ENCODE measurements around the gene ACTR6.
"Not testable (repeated sequence)": the region's sequence is repeated elsewhere in the genome, so short reads cannot be mapped to it uniquely, and the experiment has no call there.

ACTR6 gene

GRCh38 chr12:100222173-100222572 lies 21.6 kb downstream of the ACTR6 start:
- not testable (repeated sequence) for DNase-seq

- DNase-seq: no peak
Measured at GRCh38 chr12:100225491-100225890, 24.9 kb downstream of the ACTR6 start.

- no peak for DNase-seq
Measured at GRCh38 chr12:100229036-100229635, 28.5 kb downstream of the ACTR6 start.

GRCh38 chr12:100229876-100230275 lies 29.3 kb downstream of the ACTR6 start:
- DNase-seq: no peak

- DNase-seq: not testable (repeated sequence)
Measured at GRCh38 chr12:100231873-100232272, 31.3 kb downstream of the ACTR6 start.

- no peak for DNase-seq
Measured at GRCh38 chr12:100234166-100234565, 33.6 kb downstream of the ACTR6 start.

- DNase-seq: peak; percentile 6
Measured at GRCh38 chr12:100234591-100235304, 34.1 kb downstream of the ACTR6 start.

GRCh38 chr12:100238801-100239200 lies 38.2 kb downstream of the ACTR6 start:
- DNase-seq: no peak

GRCh38 chr12:100239589-100239988 lies 39.0 kb downstream of the ACTR6 start:
- no peak for DNase-seq

- no peak for DNase-seq
Measured at GRCh38 chr12:100243137-100243536, 42.5 kb downstream of the ACTR6 start.

GRCh38 chr12:100247765-100248164 lies 47.1 kb downstream of the ACTR6 start:
- no peak for DNase-seq

- DNase-seq: no peak
Measured at GRCh38 chr12:100248886-100249285, 48.3 kb downstream of the ACTR6 start.

- DNase-seq: no peak
Measured at GRCh38 chr12:100249941-100250340, 49.3 kb downstream of the ACTR6 start.

- DNase-seq: no peak
Measured at GRCh38 chr12:100251917-100252316, 51.3 kb downstream of the ACTR6 start.

GRCh38 chr12:100253437-100253836 lies 52.8 kb downstream of the ACTR6 start:
- DNase-seq: no peak

- DNase-seq: no peak
Measured at GRCh38 chr12:100254876-100255275, 54.3 kb downstream of the ACTR6 start.

- no peak for DNase-seq
Measured at GRCh38 chr12:100258127-100258526, 57.5 kb downstream of the ACTR6 start.

- DNase-seq: no peak
Measured at GRCh38 chr12:100263131-100263530, 62.5 kb downstream of the ACTR6 start.

GRCh38 chr12:100265107-100265506 lies 64.5 kb downstream of the ACTR6 start:
- not testable (repeated sequence) for DNase-seq

GRCh38 chr12:100265732-100266584 lies 65.3 kb downstream of the ACTR6 start:
- no peak for DNase-seq

GRCh38 chr12:100266585-100266834 lies 65.9 kb downstream of the ACTR6 start:
- DNase-seq: peak; percentile 93

- peak; percentile 92 for DNase-seq
Measured at GRCh38 chr12:100266835-100267602, 66.4 kb downstream of the ACTR6 start, which contains the start of the genes DEPDC4 and SCYL2. DEPDC4 (minus strand) TSS chr12:100267079; CDS start chr12:100267076, 3 bp downstream. SCYL2 (plus strand) TSS chr12:100267177; CDS start chr12:100282971, 15,794 bp downstream.
